ENCODE measurements around the gene ELL2. TPM values are rescaled to one million over a fixed set of nuclear protein-coding genes. Genes with fewer than 3 reads are reported as not detected.

ELL2 gene
- 99.7 and 131 TPM in 2 replicates for polyA plus RNA-seq (2011; rRNA removed)
- polyA minus RNA-seq (2011; rRNA and poly(A)+ RNA removed), result 129 and 188 TPM in 2 replicates

DNA sequence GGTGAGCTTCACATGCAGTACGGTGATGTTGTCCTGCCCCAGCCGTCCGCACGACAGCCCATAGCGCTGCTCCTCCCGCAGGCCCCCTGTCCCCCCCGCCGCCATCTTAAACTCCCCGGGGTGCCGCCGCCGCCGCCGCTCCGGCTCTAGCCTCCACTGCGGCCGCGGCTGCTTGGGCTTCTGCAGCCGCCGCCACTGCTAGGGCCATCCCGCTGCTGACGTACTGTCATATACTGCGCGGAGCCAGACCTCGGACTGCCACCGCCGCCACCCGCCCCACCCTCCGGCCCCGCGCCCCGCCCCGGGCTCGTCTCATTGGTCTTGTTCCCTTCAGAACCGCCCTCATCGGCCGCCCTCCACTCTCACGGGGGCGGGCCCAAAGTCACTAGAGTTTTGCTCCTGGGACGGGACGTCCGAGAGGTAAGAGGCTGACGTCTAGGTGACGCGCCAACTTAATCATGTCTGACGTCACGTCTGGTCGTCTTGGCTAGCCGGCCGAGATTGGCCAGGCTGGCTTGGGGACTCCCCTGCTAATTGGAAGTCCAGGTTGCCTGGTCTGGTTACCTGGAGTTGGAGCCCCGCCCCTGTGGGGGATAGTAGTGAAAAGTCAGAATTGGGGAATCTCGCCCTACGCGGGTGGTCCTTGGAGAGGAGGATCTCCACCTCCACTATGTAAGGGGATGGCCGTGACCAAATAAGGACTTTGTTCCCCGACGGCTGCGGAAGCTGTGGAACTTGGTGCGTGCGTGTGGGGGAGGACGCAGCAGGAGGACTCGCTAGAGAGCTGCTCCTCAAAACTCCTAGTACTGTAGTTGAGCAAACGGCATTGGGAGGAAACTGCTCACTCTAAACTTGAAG, at the start of gene ELL2:
ELL2 (minus strand) TSS at position 235 of the 858 bp plus-strand sequence; CDS start at position 105, 130 bp downstream.
- ChIA-PET CTCF (interaction anchor here (1.2 kb wide), 1 partner anchor 293 kb away, joined by 3 read pairs; no protein-coding TSS in a partner anchor), POLR2A (interaction anchor here (0.7 to 1.7 kb wide), 7 partner anchors 11 to 293 kb away, joined by 3 to 8 read pairs (median 3); no protein-coding TSS in a partner anchor)
- Histone ChIP-seq H3K4me3 (ENCODE audit: low read depth, low read length) (peak within 1 kb of the TSS; percentile 100), H3K27ac (ENCODE audit: low read depth, low read length) (peak within 1 kb of the TSS; percentile 91), H3K9me3 (ENCODE audit: control insufficient read depth, insufficient read depth, low read length) (peaks cover 6% of the 10 kb centered on the region; the same call in 1 of the 2 replicates), H3K27me3 (ENCODE audit: control insufficient read depth, insufficient read depth, low read length) (no peaks in the 10 kb centered on the region)
- peak; percentile 92 for DNase-seq (ENCODE audit: low read depth, low spot score)
- TF ChIP-seq, protein P1, sequence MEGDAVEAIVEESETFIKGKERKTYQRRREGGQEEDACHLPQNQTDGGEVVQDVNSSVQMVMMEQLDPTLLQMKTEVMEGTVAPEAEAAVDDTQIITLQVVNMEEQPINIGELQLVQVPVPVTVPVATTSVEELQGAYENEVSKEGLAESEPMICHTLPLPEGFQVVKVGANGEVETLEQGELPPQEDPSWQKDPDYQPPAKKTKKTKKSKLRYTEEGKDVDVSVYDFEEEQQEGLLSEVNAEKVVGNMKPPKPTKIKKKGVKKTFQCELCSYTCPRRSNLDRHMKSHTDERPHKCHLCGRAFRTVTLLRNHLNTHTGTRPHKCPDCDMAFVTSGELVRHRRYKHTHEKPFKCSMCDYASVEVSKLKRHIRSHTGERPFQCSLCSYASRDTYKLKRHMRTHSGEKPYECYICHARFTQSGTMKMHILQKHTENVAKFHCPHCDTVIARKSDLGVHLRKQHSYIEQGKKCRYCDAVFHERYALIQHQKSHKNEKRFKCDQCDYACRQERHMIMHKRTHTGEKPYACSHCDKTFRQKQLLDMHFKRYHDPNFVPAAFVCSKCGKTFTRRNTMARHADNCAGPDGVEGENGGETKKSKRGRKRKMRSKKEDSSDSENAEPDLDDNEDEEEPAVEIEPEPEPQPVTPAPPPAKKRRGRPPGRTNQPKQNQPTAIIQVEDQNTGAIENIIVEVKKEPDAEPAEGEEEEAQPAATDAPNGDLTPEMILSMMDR (IDR thresholded peaks at IDR 0.05; ENCODE audit: low read depth, low read length), result no peak

DNA sequence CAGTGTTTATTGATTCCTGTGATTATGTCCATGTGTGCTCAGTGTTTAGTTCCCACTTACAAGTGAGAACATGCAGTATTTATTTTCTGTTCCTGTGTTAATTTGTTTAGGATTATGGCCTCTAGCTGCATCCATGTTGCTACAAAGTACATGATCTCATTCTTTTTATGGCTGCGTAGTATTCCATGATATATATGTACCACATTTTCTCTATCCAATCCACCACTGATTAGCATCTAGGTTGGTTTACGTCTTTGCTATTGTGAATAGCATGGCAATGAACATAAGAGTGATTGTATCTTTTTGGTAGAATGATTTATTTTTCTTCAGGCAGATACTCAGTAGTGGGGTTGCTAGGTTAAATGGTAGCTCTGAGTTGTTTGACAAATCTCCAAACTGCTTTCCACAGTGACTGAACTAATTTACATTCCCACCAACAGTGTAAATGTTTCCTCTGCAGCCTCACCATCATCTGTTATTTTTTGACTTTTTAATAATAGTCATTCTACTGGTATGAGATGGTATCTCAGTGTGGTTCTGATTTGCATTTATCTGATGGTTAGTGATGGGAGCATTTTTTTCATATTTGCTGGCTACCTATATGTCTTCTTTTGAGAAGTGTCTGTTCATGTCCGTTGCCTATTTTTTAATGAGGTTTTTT, 47.5 kb upstream of the ELL2 start:
- Histone ChIP-seq H3K4me3 (ENCODE audit: low read depth, low read length) (no peak overlapping the region), H3K9me3 (ENCODE audit: control insufficient read depth, insufficient read depth, low read length) (no peaks in the 10 kb centered on the region), H3K27ac (ENCODE audit: low read depth, low read length) (no peak overlapping the region), H3K27me3 (ENCODE audit: control insufficient read depth, insufficient read depth, low read length) (no peaks in the 10 kb centered on the region)
- ChIA-PET POLR2A (no interaction called here), CTCF (no interaction called here)
- TF ChIP-seq, protein P1 (IDR thresholded peaks at IDR 0.05; ENCODE audit: low read depth, low read length), result no peak
- no peak for DNase-seq (ENCODE audit: low read depth, low spot score)

DNA sequence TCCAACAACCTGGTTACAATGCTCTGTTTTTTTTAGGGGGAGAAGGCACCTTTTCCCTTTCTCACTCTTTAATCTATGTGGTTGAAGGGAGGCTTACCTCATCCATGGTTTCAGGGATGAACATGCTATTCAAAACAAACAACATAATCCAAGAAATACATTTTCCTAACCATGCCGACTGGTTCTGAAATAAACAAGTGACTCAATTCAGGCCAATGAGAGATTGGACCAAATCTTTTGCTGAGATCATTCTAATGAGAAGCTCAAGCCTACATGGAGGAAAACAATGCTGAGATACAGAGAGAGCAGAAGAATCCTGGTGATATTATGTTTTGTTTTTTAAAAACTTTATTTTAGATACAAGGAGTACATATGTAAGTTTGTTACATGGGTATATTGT, 46.8 kb upstream of the ELL2 start:
- no peaks in the 10 kb centered on the region for H3K27me3 ChIP-seq (ENCODE audit: control insufficient read depth, insufficient read depth, low read length)
- ChIA-PET POLR2A (interaction anchor here (0.6 kb wide), 1 partner anchor 35 kb away, joined by 3 read pairs; no protein-coding TSS in a partner anchor), CTCF (no interaction called here)
- H3K27ac ChIP-seq (ENCODE audit: low read depth, low read length), result no peak overlapping the region
- no peaks in the 10 kb centered on the region for H3K9me3 ChIP-seq (ENCODE audit: control insufficient read depth, insufficient read depth, low read length)
- DNase-seq (ENCODE audit: low read depth, low spot score), result no peak
- no peak overlapping the region for H3K4me3 ChIP-seq (ENCODE audit: low read depth, low read length)
- TF ChIP-seq, protein P1 (IDR thresholded peaks at IDR 0.05; ENCODE audit: low read depth, low read length), result no peak

DNA sequence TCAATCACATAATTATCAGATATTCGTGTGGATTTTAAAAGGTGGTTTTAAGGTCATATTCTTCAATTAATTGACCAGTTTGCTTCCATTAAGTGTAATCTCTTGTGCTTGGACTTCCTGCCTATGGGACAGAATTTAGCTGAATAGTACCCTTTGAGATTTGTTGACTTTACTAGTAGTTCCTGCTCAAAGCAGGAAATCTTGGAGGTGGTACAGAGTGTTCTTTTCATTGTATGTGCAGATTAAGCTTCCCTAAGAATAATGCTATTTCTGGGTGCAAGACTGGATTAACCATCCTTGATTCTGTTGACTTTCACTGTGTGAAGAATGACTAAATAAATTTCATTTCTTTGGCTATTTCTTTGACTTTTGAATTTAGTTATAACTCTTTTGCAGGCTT, 45.4 kb upstream of the ELL2 start:
- Histone ChIP-seq H3K27me3 (ENCODE audit: control insufficient read depth, insufficient read depth, low read length) (no peaks in the 10 kb centered on the region), H3K27ac (ENCODE audit: low read depth, low read length) (no peak overlapping the region), H3K4me3 (ENCODE audit: low read depth, low read length) (no peak overlapping the region), H3K9me3 (ENCODE audit: control insufficient read depth, insufficient read depth, low read length) (no peaks in the 10 kb centered on the region)
- DNase-seq (ENCODE audit: low read depth, low spot score), result no peak
- TF ChIP-seq, protein P1 (IDR thresholded peaks at IDR 0.05; ENCODE audit: low read depth, low read length), result no peak
- CTCF ChIA-PET, result interaction anchor here (0.6 kb wide), 1 partner anchor 118 kb away, joined by 3 read pairs; no protein-coding TSS in a partner anchor
- POLR2A ChIA-PET, result no interaction called here
